Nephron progenitor cell (in vitro differentiated cells): ENCODE data around the gene PNLIP.

Experiments used
- DNase-seq: peaks from one replicate; pipeline ENCODE4 v3.0.0; 2021
- H3K27ac Mint-ChIP-seq: 2 replicates; pipeline ENCODE4 v1.8.0; 2021; ENCODE audit warnings: mild to moderate bottlenecking, moderate library complexity, mixed read lengths
- H3K27me3 Mint-ChIP-seq: 2 replicates; pipeline ENCODE4 v1.8.0; 2021; ENCODE audit warnings: mild to moderate bottlenecking, low read depth, mixed read lengths; ENCODE audit not compliant: poor library complexity
- H3K36me3 Mint-ChIP-seq: 2 replicates; pipeline ENCODE4 v1.8.0; 2021; ENCODE audit warnings: low read depth, mixed read lengths
- H3K4me1 Mint-ChIP-seq: 2 replicates; pipeline ENCODE4 v1.8.0; 2021; ENCODE audit warnings: mixed read lengths
- H3K4me3 Mint-ChIP-seq: 2 replicates; pipeline ENCODE4 v1.8.0; 2021; ENCODE audit warnings: mild to moderate bottlenecking, moderate library complexity, mixed read lengths
- H3K9me3 Mint-ChIP-seq: 2 replicates; pipeline ENCODE4 v1.8.0; 2021; ENCODE audit warnings: mild to moderate bottlenecking, moderate library complexity, mixed read lengths
- TF ChIP-seq, protein P1 (sequence below): fragments of 200-600 bp; sonication (generic); IDR thresholded peaks from 2 replicates; pipeline ENCODE4 v1.5.0; 2021; ENCODE audit warnings: antibody characterized with exemption

PNLIP gene

DNA sequence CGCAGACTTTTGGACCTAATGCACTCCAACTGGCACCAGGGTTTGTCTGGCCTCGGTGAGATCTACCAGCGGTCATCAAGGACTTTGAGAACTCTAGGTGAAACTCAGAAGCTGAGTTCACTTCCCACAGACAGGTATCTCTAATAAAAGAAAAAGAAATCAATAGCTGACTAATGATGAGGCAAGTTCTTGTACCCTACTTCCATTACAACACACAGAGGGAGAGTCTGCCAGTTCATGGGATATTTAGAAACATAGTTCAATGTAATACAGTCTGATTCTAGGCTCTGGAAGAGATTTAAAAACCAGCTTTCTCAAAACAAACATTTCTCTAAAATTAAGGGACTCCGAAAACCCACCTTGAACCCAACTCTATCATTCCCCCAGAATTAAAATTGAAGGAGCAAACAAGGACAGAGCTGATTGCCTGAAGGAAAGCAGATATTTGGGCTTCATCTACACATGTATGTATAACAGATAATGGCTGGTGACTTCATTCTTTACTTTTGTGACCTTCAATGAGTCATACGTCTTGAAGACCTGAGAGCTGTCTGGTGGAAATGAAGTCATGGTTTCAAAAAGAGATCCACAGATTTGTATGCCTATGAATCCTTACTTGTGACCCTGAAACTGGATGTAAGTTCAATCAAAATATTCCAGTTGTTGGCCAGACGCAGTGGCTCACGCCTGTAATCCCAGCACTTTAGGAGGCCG, 42.3 kb downstream of the PNLIP start:
- TF ChIP-seq, protein P1, sequence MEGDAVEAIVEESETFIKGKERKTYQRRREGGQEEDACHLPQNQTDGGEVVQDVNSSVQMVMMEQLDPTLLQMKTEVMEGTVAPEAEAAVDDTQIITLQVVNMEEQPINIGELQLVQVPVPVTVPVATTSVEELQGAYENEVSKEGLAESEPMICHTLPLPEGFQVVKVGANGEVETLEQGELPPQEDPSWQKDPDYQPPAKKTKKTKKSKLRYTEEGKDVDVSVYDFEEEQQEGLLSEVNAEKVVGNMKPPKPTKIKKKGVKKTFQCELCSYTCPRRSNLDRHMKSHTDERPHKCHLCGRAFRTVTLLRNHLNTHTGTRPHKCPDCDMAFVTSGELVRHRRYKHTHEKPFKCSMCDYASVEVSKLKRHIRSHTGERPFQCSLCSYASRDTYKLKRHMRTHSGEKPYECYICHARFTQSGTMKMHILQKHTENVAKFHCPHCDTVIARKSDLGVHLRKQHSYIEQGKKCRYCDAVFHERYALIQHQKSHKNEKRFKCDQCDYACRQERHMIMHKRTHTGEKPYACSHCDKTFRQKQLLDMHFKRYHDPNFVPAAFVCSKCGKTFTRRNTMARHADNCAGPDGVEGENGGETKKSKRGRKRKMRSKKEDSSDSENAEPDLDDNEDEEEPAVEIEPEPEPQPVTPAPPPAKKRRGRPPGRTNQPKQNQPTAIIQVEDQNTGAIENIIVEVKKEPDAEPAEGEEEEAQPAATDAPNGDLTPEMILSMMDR: no peak
- Mint-ChIP-seq H3K27me3 (peaks cover 10% of the 10 kb centered on the region), H3K4me1 (no peaks in the 10 kb centered on the region), H3K36me3 (no peaks in the 10 kb centered on the region), H3K27ac (no peak overlapping the region), H3K4me3 (no peak overlapping the region), H3K9me3 (no peaks in the 10 kb centered on the region)
- no peak for DNase-seq

DNA sequence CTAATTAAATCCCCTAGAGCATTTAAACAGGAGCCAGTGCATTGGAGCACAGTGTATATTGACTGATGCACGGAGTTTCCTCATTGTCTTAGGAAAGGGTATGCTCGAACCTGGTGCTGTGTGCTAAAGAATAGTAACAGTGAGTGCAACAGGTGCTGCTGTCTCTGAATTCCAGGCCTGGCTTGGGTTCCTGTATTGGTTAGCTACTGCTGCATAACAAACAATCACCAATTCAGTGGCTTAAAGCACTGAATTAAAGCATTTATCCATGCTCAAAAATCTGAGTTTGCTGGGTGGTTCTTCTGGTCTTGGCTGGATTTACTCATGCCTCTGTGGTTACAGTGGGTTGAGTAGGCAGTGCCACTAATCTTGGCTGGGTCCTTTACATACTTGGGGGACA, 43.3 kb downstream of the PNLIP start:
- Mint-ChIP-seq H3K4me1 (no peaks in the 10 kb centered on the region), H3K36me3 (no peaks in the 10 kb centered on the region), H3K27ac (no peak overlapping the region), H3K9me3 (no peaks in the 10 kb centered on the region), H3K27me3 (peaks cover 6% of the 10 kb centered on the region), H3K4me3 (no peak overlapping the region)
- TF ChIP-seq, protein P1: no peak
- DNase-seq: no peak

DNA sequence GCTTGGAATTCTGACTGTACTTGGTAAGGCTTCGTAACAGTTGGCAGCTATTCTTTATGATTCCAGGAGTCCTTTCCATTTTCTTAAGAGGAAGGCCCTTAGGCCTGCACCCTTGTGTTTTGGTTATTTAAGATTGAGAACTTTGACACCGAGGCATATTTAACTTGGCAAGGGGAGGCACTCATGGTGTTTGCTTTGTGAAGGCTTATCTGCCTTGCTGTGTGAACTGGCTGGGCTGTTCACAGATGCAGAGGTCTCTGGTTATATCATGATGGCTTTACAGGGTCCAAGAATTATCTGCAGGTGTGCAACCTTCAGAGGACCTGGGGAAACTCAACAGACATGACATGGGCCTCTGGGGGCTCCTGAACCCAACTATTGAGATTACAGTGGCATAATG, 44.2 kb downstream of the PNLIP start:
- peaks cover 6% of the 10 kb centered on the region for H3K27me3 Mint-ChIP-seq
- H3K4me1 Mint-ChIP-seq: no peaks in the 10 kb centered on the region
- H3K9me3 Mint-ChIP-seq: no peaks in the 10 kb centered on the region

DNA sequence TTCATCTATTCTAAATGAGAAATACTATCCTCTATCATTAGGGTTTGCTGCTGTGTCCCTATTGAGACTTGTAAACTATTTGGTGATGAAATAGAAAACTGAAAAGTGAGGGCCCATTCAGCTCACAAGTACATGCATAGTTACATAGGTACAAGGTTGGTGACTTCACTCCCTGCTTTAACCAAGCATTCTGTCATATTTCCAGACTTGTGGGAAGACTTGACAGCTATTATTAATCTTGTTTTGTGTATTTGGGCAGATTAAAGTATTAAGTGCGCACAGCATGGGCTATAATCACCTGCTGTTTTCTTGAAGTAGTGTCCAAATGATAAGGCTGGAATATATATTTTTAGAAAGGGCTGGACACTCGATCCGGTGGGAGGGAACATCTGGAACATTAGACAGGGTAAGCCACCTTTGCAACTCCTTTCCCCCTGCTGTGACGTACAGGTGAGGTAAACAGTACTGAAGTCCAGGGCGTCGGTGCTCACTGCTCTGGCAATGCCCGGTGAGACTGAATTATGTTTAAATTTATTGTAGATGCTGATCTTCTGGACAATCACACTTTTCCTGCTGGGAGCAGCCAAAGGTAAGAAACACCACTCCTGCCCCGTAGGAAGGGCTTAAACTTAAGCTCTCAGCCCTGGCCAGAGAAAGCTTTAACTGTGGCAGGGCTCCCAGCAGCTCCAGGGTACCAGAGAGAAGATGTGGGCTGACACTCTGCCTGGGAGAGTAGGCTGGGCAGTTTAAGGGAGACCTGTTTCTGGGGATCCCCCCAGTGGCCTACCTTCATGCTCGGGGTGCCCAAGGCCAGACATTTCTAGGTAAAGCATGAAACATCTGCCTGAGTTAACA, 45.1 kb downstream of the PNLIP start, which contains the start of gene PNLIPRP1:
PNLIPRP1 (plus strand) TSS at position 370 of the 855 bp plus-strand sequence; CDS start at position 541, 171 bp downstream.
- Mint-ChIP-seq H3K27me3 (peaks cover 12% of the 10 kb centered on the region), H3K27ac (no peak within 1 kb of the TSS), H3K36me3 (no peaks in the 10 kb centered on the region), H3K4me3 (no peak within 1 kb of the TSS), H3K9me3 (no peaks in the 10 kb centered on the region), H3K4me1 (no peaks in the 10 kb centered on the region)
- TF ChIP-seq, protein P1: no peak
- no peak for DNase-seq

More for the DNA sequence above, 44.2 kb downstream of the PNLIP start:
- no peak overlapping the region for H3K4me3 Mint-ChIP-seq
- no peak overlapping the region for H3K27ac Mint-ChIP-seq
- H3K36me3 Mint-ChIP-seq: no peaks in the 10 kb centered on the region
- TF ChIP-seq, protein P1: no peak
- no peak for DNase-seq

DNA sequence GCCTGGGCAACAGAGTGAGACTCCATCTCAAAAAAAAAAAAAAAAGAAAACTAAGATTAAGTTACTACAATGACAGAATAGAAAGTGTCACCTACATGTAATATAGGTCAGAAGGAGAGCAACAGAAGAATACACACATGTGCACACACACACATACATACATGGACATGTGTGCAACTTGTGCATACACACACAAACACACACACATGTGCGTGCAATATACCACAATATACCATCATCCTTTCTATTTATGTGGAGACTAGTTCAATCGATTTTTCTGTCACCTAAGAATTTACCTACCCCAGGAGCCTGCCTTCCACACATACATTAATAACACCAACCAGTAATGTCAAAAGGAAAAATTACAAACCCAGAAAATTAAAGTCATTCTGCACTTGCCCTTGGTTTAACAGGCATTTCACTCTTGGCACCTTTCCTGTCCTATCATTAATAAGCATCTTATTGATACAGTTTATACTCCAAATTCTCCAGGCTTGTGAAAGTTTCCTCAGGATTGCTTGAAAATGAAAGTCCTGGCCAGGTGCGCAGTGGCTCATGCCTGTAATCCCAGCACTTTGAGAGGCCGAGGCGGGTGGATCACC, 47.5 kb downstream of the PNLIP start:
- Mint-ChIP-seq H3K36me3 (no peaks in the 10 kb centered on the region), H3K4me3 (no peak overlapping the region), H3K27me3 (peaks cover 19% of the 10 kb centered on the region), H3K9me3 (no peaks in the 10 kb centered on the region), H3K27ac (no peak overlapping the region), H3K4me1 (no peaks in the 10 kb centered on the region)
- DNase-seq: no peak
- TF ChIP-seq, protein P1: no peak
